Measurements from ENCODE around the gene MCRS1.
"Not testable (repeated sequence)": the region's sequence is repeated elsewhere in the genome, so short reads cannot be mapped to it uniquely, and the experiment has no call there.

Gene MCRS1

DNA sequence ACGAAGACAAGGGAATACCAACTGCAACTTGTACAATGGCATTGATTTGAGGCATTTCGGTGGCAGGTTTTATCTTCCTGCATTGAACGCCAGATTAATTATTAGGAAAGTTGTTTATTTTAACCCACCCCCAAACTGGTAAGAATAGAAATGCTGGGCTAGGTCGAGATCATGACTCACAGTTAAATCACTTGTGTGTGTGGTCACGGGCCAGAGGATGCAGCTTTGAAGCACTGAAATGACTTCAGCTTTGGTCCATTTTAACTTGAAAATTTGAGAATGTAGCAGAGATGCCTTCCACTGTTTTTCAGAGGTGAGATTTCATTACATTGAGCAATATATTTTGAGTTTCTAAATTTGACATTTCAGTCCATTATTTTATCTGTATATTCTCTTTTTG lies 52.7 kb downstream of the MCRS1 start:
- TF ChIP-seq, protein P1, sequence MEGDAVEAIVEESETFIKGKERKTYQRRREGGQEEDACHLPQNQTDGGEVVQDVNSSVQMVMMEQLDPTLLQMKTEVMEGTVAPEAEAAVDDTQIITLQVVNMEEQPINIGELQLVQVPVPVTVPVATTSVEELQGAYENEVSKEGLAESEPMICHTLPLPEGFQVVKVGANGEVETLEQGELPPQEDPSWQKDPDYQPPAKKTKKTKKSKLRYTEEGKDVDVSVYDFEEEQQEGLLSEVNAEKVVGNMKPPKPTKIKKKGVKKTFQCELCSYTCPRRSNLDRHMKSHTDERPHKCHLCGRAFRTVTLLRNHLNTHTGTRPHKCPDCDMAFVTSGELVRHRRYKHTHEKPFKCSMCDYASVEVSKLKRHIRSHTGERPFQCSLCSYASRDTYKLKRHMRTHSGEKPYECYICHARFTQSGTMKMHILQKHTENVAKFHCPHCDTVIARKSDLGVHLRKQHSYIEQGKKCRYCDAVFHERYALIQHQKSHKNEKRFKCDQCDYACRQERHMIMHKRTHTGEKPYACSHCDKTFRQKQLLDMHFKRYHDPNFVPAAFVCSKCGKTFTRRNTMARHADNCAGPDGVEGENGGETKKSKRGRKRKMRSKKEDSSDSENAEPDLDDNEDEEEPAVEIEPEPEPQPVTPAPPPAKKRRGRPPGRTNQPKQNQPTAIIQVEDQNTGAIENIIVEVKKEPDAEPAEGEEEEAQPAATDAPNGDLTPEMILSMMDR (conservative IDR thresholded peaks at IDR 0.05; ENCODE audit: low read depth, low read length), result no peak
- DNase-seq (ENCODE audit: low read depth), result peak; percentile 87

DNA sequence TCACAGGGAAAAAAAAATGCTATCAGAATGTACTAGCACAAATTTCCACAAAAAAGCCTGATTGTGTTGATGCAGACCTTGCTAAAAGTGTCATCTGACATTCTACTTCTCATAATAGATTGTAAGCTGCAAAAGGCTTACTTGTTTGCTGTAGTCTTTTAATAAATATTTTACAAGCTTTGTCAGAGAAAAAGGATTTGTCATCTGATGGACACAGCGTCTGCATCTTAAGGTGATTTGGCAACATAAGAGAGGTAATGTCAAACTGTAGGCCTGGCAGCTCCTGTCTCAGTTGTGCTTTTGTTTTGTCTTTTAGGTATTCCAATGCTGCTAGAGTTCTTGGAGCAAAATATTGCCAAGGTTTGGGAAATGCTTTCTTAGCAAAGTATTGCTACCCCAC lies 55.4 kb downstream of the MCRS1 start:
- TF ChIP-seq, protein P1 (conservative IDR thresholded peaks at IDR 0.05; ENCODE audit: low read depth, low read length), result no peak
- no peak overlapping the region for H3K4me3 ChIP-seq (ENCODE audit: low read depth, low read length)
- DNase-seq (ENCODE audit: low read depth), result no peak

More for the DNA sequence above, 52.7 kb downstream of the MCRS1 start:
- no peak overlapping the region for H3K4me3 ChIP-seq (ENCODE audit: low read depth, low read length)

DNA sequence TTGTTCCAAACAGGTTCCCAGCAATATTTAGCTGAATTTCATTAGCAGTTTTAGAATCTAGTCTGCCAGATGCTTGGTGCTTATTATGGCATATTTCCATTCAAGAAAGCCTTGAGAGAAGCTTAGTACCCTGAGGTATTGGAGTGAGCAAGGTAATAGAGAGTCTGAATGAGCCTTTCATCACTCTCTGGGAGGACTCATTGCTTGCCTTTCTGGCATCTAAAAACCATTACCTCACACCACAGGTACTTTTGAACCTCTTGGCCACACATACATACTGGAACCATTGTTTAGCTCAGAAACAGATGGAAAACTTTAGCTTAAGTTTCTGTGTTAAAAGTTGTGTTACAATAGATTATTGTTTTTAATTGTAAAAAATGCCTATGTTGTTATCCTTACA lies 56.5 kb downstream of the MCRS1 start:
- no peak overlapping the region for H3K4me3 ChIP-seq (ENCODE audit: low read depth, low read length)
- TF ChIP-seq, protein P1 (conservative IDR thresholded peaks at IDR 0.05; ENCODE audit: low read depth, low read length), result no peak
- DNase-seq (ENCODE audit: low read depth), result no peak

DNA sequence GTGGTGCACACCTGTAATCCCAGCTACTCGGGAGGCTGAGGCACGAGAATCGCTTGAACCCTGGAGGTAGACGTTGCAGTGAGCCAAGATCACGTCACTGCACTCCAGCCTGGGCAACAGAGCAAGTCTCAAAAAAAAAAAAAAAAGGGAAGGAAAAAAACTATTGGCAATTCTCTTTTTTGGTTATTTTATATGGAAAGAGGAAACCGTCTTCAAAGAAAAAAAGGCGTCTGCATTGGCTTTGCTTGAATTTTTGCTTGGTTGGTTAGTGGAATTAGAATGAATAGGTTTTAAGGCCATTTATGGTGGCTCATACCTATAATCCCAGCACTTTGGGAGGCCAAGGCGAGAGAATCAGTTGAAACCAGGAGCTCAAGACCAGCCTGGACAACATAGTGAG lies 58.3 kb downstream of the MCRS1 start:
- not testable (repeated sequence) for DNase-seq (ENCODE audit: low read depth); H3K4me3 ChIP-seq (ENCODE audit: low read depth, low read length)

Data from choroid plexus epithelial cell (primary cell).